22Rv1 (cell line): ENCODE results near the gene IQCE.
"Not testable (repeated sequence)": the region's sequence is repeated elsewhere in the genome, so short reads cannot be mapped to it uniquely, and the experiment has no call there.

Experiments
- H3K27ac ChIP-seq: fragments of 450-650 bp; 2 replicates; pipeline ENCODE4 v1.5.1; 2017
- ZFX ChIP-seq: fragments of 450-650 bp; IDR thresholded peaks from 2 replicates; pipeline ENCODE4 v1.6.1; 2017; ENCODE audit warnings: antibody characterized with exemption, borderline replicate concordance
- TF ChIP-seq, protein P1 (sequence below): fragments of 450-650 bp; IDR thresholded peaks from 2 replicates; pipeline ENCODE4 v1.5.1; 2017; ENCODE audit warnings: mild to moderate bottlenecking

IQCE gene

DNA sequence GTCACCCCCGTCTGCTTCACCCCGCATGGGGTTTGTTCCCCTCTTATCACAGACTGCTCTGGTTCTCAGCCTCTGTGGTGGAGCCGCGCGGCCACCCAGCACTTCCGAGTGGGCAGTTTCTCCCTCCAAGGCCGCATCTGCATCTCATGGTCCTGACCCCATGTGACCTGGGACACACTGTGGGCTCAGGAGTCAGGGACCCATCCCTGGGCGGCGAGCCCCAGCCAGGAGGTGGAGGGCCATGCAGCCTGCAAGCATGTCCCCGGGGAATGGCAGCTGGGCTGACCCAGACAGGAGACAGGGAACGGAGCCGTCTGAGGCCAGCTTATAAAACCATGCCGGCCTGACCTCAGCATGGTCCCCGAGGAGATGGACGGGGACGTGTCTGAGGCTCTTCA, 47.8 kb downstream of the IQCE start:
- no peak overlapping the region for H3K27ac ChIP-seq
- TF ChIP-seq, protein P1, sequence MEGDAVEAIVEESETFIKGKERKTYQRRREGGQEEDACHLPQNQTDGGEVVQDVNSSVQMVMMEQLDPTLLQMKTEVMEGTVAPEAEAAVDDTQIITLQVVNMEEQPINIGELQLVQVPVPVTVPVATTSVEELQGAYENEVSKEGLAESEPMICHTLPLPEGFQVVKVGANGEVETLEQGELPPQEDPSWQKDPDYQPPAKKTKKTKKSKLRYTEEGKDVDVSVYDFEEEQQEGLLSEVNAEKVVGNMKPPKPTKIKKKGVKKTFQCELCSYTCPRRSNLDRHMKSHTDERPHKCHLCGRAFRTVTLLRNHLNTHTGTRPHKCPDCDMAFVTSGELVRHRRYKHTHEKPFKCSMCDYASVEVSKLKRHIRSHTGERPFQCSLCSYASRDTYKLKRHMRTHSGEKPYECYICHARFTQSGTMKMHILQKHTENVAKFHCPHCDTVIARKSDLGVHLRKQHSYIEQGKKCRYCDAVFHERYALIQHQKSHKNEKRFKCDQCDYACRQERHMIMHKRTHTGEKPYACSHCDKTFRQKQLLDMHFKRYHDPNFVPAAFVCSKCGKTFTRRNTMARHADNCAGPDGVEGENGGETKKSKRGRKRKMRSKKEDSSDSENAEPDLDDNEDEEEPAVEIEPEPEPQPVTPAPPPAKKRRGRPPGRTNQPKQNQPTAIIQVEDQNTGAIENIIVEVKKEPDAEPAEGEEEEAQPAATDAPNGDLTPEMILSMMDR, result no peak

DNA sequence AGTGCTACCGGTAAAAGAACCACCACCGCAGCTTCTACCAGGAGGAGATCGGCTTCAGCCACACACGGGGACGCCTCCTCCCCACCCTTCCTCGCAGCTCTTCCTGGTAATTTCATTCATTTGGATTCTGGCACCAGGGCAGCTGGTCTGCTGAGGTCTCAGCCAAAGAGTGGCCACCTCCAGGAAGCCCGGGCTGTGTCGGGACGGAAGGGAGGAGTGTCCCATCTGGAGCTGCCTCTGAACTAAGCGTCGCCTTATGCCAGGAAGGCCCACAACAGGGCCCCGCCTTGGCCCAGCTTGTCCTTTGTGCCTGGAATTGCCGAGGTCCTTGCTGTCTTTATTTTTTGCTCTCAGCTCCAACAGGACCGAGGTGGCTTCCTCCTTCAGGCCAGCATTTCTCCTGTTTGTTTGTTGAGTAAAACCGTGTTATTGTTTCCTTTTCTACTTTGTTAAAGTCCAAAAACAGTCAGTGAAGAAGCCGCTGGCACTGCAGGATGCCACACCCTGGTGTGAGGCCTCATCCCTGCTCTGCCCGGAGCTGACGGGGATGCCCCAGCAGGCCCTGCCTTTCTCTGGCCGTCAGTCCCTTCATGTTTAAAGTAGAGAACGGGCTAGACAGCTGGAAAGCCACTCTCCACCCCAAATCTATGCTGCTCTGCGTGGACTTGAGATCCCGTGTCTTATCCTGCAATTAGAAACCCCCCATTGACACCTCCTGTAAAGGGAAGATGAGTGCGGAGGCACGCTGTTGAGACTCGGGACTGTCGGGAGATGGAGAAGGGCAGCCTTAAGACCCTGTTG, 48.5 kb downstream of the IQCE start:
- TF ChIP-seq, protein P1, result no peak
- no peak for TF ChIP-seq ZFX
- H3K27ac ChIP-seq, result no peak overlapping the region

DNA sequence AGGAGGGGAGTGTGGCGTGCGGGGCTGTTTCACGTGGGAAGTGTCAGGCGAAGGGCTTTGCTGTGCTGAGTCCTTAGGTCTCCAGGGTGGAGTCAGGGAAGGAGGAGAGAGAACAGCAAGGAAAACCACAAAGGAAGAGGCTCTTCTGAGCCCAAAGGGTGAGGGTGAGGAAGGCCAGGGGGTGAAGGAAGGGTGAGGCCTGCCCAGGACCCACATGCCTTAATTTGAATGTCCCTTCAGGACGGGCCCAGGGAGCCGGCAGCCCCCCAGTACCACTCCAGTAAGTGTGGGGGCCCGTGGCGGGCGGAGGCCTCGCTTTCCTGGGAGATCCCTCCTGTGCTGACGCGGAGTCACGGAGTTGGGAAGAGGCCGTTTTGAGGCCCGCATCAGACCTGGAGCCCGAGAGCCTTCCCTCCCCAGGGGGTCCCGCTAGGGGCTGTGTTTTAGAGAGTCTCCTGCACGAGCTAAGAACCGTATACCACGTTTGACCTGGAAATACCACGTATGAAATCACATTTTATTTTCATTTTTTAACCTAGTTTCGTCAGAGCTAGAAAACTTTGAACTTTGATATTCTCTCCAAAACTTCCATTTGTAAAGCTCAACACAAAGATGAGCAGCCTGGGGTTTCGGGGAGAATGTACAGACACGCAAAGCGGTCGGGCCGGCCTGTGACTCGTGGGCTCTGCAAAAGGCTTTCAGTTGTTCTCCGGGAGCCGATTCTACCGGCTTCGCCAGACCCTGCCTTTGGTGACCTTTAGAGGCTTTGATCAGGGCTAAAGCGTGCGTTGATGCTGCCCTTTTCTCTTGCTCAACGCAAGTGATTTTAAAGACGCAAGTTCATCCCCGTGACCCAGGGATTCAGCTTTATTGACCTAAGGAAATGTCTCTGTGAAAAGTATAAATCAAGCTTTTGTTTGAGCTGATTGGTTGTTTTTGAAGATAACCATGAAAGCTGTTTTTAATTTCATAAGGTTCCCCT, 49.4 kb downstream of the IQCE start:
- no peak overlapping the region for H3K27ac ChIP-seq
- no peak for TF ChIP-seq ZFX
- TF ChIP-seq, protein P1, result no peak

DNA sequence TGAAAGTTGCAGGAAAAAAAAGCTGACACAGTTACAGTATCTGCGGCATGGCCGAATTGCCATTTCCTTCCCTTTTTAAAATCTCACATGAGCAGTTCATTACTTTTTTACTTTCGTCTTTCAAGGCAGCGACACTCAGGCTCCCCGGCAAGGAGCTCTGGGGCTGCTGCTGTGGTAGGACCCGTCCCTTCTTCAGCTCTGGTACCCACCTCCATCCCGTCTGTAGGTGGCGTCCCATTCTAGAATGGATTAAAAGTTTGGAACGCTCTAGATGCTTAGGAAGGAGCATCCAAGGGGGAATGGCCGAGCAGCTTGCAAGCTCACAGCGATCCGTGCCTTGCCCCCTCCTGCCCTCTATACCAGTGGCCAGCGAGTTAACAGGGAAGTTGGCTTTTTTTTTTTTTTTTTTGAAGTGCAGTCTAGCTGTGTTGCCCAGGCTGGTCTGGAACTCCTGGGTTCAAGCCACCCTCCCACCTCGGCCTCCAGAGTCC, 50.2 kb downstream of the IQCE start:
- H3K27ac ChIP-seq, result no peak overlapping the region
- TF ChIP-seq, protein P1, result peak; percentile 42
- no peak for TF ChIP-seq ZFX

DNA sequence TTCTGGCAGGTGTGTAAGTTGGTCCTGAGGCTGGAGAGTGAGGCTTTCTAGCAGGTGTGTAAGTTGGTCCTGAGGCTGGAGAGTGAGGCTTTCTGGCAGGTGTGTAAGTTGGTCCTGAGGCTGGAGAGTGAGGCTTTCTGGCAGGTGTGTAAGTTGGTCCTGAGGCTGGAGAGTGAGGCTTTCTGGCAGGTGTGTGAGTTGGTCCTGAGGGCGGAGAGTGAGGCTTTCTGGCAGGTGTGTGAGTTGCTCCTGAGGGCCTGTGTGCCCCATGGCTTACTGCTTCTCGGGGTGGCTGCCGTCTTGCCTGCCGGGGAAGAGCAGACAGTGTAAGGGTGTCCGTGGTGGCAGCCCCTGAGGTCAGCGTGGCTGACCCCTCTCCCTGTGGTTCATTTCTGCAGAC, 50.9 kb downstream of the IQCE start:
- not testable (repeated sequence) for H3K27ac ChIP-seq

DNA sequence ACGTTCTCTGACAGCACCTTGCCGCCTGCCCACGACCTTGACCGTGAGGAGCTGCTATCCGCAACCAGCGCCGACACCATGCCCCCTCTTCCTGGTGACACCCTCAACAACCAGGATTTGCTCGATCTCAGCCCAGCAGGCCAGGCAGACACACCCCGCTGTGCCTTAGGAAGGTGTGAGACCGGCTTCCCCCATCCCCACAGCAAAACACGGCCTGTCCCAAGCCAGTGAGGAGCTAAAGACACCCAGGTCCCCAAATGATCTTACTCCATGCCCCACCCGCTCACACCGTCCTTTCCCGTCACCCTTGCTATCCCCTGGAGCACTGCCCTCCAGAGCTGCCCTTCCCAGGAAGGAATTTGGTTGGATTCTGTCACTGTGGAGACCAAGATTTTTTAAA, 51.7 kb downstream of the IQCE start:
- TF ChIP-seq ZFX, result no peak
- no peak overlapping the region for H3K27ac ChIP-seq

DNA sequence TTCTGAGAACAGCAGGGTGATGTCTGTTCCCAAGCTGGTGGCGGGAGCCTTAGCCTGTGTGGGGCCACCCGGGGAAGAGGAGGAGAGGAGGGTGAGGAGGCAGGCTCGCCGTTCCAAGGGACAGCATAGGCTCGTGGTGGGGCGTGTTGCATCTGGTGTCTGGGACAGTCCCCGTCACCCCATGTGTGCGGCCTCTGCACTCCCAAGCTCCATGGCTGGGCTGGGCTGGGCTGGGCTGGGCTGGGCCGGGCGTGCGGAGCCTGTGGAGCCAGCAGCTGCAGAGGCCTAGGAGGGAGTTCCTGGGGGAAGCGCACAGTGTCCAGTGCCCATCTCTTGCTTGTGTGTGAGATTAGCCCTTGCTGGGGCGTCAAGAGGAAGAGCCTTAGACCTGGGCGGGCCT, 52.1 kb downstream of the IQCE start:
- TF ChIP-seq, protein P1, result no peak
- TF ChIP-seq ZFX, result no peak
- no peak overlapping the region for H3K27ac ChIP-seq

DNA sequence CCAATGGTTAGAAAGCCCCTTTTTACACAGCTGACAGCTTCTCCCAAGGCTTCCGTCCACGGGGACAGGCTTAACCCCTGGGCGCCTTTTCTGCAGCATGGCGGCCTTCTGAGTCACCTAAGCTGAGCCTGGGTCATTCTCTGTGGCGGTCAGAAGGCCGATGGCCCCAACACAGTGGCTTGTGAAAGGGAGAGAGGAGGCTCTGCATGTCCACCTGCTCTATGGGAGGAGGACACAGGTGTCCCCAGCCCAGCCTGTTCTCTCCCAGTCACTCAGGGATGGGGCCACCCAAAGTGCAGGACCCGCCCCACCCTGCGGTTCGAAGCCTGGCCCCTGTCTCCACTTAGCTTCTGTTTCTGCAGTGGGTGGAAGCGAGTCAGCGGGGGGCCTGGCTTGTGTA, 52.6 kb downstream of the IQCE start:
- peak overlapping the region; percentile 55 for H3K27ac ChIP-seq
- no peak for TF ChIP-seq ZFX
- TF ChIP-seq, protein P1, result no peak
